ENCODE measurements around the gene ECD. TPM values are rescaled to one million over a fixed set of nuclear protein-coding genes. Genes with fewer than 3 reads are reported as not detected.

ECD gene
- total RNA-seq, 1 donor from 2014 or later = 32.3 TPM

Other genes with a start within 250 kb of the ECD start
- not detected in 2 replicates for gene PLA2G12B, start 213.2 kb downstream of the ECD start, total RNA-seq
- 101 and 103 TPM in 2 replicates for gene P4HA1, start 71.1 kb downstream of the ECD start, total RNA-seq
- 2.8 and 3.2 TPM in 2 replicates for gene NUDT13, start 57.6 kb downstream of the ECD start, total RNA-seq
- gene FAM149B1, start 111 bp upstream of the ECD start, total RNA-seq = 21.4 TPM in 2 replicates
- 19.3 and 19.6 TPM in 2 replicates for gene DNAJC9, start 79.2 kb upstream of the ECD start, total RNA-seq
- 63.5 and 78.6 TPM in 2 replicates for gene MRPS16, start 84.6 kb upstream of the ECD start, total RNA-seq
- gene CFAP70, start 190.9 kb upstream of the ECD start, total RNA-seq = 0.86 and 1.2 TPM in 2 replicates
- gene ANXA7, start 246.1 kb upstream of the ECD start, total RNA-seq = 83.5 and 93.7 TPM in 2 replicates